ENCODE data around the gene C7orf33.
"Not testable (repeated sequence)": the region's sequence is repeated elsewhere in the genome, so short reads cannot be mapped to it uniquely, and the experiment has no call there.

Gene C7orf33

GRCh38 chr7:148570510-148570909, 20.1 kb upstream of the C7orf33 start:
- TF ChIP-seq ZNF274 (IDR thresholded peaks at IDR 0.05; ENCODE audit: low read depth, low read length): no peak
- no peak overlapping the region for H3K4me3 ChIP-seq (ENCODE audit: low read length)

- H3K4me3 ChIP-seq (ENCODE audit: low read length): not testable (repeated sequence)
These were observed 19.6 kb upstream of the C7orf33 start for GRCh38 chr7:148570973-148571372.

GRCh38 chr7:148571381-148571780, 19.2 kb upstream of the C7orf33 start:
- H3K4me3 ChIP-seq (ENCODE audit: low read length): no peak overlapping the region
- TF ChIP-seq ZNF274 (IDR thresholded peaks at IDR 0.05; ENCODE audit: low read depth, low read length): no peak

- TF ChIP-seq ZNF274 (IDR thresholded peaks at IDR 0.05; ENCODE audit: low read depth, low read length): no peak
- no peak overlapping the region for H3K4me3 ChIP-seq (ENCODE audit: low read length)
These were observed 18.5 kb upstream of the C7orf33 start for GRCh38 chr7:148572067-148572522.

GRCh38 chr7:148573581-148573980, 17.0 kb upstream of the C7orf33 start:
- not testable (repeated sequence) for H3K4me3 ChIP-seq (ENCODE audit: low read length)

GRCh38 chr7:148575640-148576411, 14.7 kb upstream of the C7orf33 start:
- no peak for TF ChIP-seq ZNF274 (IDR thresholded peaks at IDR 0.05; ENCODE audit: low read depth, low read length)
- no peak overlapping the region for H3K4me3 ChIP-seq (ENCODE audit: low read length)

GRCh38 chr7:148579366-148579765, 11.2 kb upstream of the C7orf33 start:
- no peak for TF ChIP-seq ZNF274 (IDR thresholded peaks at IDR 0.05; ENCODE audit: low read depth, low read length)

GRCh38 chr7:148580446-148580845, 10.1 kb upstream of the C7orf33 start:
- no peak overlapping the region for H3K4me3 ChIP-seq (ENCODE audit: low read length)
- TF ChIP-seq ZNF274 (IDR thresholded peaks at IDR 0.05; ENCODE audit: low read depth, low read length): no peak

More at GRCh38 chr7:148579366-148579765, 11.2 kb upstream of the C7orf33 start:
- H3K4me3 ChIP-seq (ENCODE audit: low read length): no peak overlapping the region

- TF ChIP-seq ZNF274 (IDR thresholded peaks at IDR 0.05; ENCODE audit: low read depth, low read length): no peak
- no peak overlapping the region for H3K4me3 ChIP-seq (ENCODE audit: low read length)
These were observed 8.9 kb upstream of the C7orf33 start for GRCh38 chr7:148581624-148582023.

- no peak overlapping the region for H3K4me3 ChIP-seq (ENCODE audit: low read length)
- TF ChIP-seq ZNF274 (IDR thresholded peaks at IDR 0.05; ENCODE audit: low read depth, low read length): no peak
These were observed 6.3 kb upstream of the C7orf33 start for GRCh38 chr7:148584154-148584827.

GRCh38 chr7:148585399-148585798, 5.2 kb upstream of the C7orf33 start:
- no peak overlapping the region for H3K4me3 ChIP-seq (ENCODE audit: low read length)
- no peak for TF ChIP-seq ZNF274 (IDR thresholded peaks at IDR 0.05; ENCODE audit: low read depth, low read length)

- no peak for TF ChIP-seq ZNF274 (IDR thresholded peaks at IDR 0.05; ENCODE audit: low read depth, low read length)
- no peak overlapping the region for H3K4me3 ChIP-seq (ENCODE audit: low read length)
These were observed 3.5 kb upstream of the C7orf33 start for GRCh38 chr7:148587076-148587475.

- no peak overlapping the region for H3K4me3 ChIP-seq (ENCODE audit: low read length)
- no peak for TF ChIP-seq ZNF274 (IDR thresholded peaks at IDR 0.05; ENCODE audit: low read depth, low read length)
These were observed 2.4 kb upstream of the C7orf33 start for GRCh38 chr7:148588168-148588567.

- no peak for TF ChIP-seq ZNF274 (IDR thresholded peaks at IDR 0.05; ENCODE audit: low read depth, low read length)
These were observed 1.9 kb upstream of the C7orf33 start for GRCh38 chr7:148588670-148589131.

GRCh38 chr7:148589640-148590039, 926 bp upstream of the C7orf33 start:
- no peak for TF ChIP-seq ZNF274 (IDR thresholded peaks at IDR 0.05; ENCODE audit: low read depth, low read length)
- H3K4me3 ChIP-seq (ENCODE audit: low read length): no peak overlapping the region

More at GRCh38 chr7:148588670-148589131, 1.9 kb upstream of the C7orf33 start:
- H3K4me3 ChIP-seq (ENCODE audit: low read length): no peak overlapping the region

GRCh38 chr7:148596354-148596753, 5.8 kb downstream of the C7orf33 start:
- not testable (repeated sequence) for H3K4me3 ChIP-seq (ENCODE audit: low read length)
